HG02870 (cell line): ENCODE measurements around the gene COPS7B.
A peak's percentile ranks its signal among the peaks of the same experiment; 100 is the strongest.

Experiments used
- ATAC-seq: cut with Tn5 transposase; IDR thresholded peaks from one replicate; pipeline ENCODE4 v1.9.1; 2021; ENCODE audit warnings: mild to moderate bottlenecking, moderate library complexity; ENCODE audit not compliant: unreplicated experiment

The COPS7B gene

DNA sequence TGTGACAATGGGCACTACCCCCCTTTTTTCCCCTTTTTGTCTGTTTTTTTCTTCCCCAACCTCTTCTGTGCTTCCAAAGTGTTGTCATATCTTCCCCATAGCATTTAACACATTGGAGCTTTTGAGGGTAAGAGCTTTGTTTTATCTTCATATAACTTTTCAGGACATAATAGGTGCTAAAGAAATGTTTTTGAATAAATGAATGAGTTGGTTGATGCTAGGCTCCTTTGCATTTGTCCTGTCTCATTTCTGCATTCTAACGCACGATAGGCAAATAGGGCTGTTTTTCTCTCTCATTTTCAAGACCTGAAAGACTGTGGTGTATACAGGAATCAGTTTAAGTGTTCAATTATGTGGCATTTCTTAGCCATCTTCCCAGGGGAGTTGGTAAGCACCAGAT lies 832 bp upstream of the COPS7B start:
- no peak for ATAC-seq

DNA sequence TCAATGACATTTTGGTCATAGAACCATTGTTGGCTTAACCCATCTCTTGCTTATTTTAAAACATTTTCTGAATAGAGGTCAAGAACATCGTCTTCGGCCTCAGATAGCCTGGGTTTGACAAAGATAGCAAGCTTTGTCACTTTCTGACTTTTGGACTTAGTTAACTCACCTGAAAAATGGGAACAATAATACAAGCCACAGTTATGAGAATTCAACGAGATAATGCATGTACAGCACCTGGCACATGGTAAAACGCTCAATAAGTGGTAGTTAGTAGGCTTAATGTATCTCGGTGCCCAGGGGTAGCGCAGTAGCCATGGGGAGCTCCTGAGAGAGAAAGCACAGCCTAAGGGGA lies 446 bp upstream of the COPS7B start:
- ATAC-seq, result peak; percentile 12

DNA sequence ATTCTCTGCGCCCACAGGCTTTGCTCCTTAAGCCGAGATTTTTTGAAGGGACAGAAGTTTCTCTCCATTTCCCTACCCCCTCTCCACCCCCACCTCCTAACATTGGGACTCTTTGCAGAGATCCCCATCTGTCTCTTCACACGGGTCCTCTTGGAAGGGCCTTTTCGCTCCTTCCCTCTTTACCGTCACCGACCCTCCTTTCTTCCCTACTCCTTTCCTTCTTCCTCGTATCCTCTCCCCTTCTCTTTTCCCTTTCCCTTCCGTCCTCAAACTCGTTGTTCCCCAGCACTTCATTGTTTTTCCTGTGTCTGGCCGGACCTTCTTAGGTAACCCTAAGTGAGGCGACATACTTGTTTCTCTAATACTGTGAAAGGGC lies 660 bp downstream of the COPS7B start:
- ATAC-seq, result no peak

GRCh38 chr2:231791107-231791506 lies 4.9 kb downstream of the COPS7B start:
- ATAC-seq, result no peak

DNA sequence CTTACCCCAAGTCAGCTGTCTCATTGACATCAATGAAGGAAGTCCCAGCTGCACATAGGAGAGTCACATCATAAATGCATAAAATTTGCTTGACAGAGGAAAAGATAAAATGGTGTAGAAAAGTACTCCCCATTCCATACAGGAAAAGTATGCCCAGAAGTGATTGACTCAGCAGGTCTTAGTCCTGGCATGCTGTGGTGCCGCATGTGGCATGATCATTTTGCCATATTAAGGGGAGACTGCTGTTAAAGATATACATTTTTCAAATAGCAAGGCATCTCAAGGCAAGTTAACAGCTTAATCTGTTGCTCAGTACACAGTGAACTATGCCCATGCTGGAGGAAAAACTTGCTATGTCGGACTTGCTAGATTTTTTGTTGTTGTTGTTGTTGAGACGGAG lies 8.1 kb downstream of the COPS7B start:
- no peak for ATAC-seq

DNA sequence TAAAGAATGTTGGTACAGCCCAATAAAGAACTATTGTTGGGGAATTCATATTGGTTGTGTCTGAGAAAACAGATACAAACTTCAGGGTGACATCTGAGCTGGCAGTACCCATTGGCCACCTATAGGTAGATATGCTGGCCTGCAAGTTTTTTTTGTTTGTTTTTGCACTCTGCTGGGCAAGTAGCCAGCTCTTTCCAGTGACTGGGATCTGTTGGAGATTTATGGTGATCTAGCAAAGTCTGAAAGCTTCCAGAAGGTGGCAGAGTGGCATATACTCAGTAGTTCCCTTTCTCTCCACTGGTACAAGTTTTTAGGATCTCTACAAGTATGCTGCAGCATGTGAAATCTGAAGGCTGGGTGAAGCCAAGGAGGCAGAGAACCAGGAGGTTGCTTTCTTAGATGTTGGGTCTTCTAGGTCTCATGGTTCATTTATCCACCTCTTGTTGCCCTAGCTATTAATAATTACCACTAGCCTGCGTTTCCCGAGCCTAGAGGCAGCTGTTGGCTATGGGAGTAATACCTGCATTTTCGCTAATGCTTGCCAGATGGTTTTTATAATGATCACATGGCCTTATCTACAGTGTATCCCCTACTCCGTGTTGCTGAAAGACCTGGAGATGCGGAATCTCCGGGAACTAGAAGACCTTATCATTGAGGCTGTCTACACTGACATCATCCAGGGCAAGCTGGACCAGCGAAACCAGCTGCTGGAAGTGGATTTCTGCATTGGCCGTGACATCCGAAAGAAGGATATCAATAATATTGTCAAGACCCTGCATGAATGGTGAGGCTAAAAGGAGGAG lies 9.5 kb downstream of the COPS7B start:
- no peak for ATAC-seq

DNA sequence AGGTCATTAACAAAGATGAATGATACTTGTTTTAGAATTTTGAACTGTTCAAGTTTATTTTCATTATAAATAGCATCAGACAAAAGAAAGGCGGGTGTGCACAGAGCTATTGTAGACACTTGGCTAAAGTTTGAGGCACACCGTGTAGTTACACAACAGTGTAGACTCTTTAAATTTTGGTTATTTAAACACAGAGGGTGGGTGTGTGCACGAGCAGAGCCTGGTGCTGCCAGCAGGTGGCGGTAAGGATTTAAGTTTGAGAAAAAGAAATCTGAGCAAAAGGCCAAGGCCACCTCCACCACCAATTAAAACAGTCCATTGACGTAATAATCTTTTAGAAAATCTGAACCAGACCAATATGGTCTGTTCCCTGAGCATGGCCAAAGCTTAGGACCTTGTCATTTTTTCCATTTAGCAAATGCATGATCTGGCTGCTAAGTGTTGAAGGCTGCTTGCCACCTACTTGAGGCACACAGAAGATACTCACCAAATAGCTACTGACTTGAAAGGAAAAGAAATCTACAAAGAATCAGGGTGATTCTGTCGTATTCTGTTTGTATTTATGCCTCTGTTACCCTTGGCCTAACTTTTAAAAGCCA lies 14.3 kb downstream of the COPS7B start:
- ATAC-seq, result no peak

DNA sequence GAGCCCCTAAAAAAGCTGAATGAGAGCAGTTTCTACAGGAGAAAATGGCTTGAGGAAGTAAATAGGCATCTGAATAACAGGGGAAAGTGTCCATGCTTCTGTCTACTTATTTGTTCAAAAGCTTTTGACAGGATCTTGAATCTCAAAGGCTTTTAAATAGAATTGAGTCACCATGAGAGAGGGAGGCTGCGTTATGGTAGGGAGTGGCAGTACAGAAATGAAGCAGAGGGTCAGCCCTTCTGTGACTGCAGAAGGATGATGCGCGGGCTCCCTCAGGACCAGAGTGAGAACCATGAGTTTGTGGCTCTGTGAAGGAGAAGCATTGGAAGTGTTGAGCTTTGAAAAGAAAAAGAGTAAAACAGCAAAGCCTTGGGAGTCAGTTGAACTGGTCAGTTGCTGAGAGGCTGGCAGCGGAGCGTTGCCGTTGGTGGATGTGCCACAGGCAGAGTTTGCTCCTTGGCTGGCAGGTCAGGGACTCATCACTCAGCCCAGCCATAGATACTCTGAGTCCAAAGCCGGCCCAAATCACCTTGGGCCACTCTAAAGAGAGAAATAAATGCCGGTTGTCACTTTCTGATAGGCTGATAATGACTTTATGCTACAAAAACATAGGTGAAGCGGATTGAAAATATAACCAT lies 17.4 kb downstream of the COPS7B start:
- no peak for ATAC-seq

DNA sequence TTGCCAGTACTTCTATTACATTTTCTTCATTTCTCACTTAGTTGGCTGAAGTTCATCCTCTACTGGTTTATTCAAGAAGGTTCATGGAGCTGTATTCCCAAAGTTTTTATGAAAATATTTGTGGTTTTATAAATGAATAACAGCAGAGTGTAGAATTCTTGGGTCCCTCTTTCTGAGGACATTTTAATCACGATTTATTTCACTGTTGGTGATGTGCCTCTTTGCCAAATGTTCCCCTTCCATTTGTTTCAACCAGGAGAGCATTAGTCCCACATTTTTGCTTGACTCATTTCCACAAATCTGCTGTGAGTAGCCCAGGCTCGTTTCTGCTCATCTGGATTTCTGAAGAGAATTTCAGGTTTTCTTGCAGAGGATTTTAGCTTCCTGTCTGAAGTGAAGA lies 20.8 kb downstream of the COPS7B start:
- no peak for ATAC-seq

- no peak for ATAC-seq
Observed at GRCh38 chr2:231810905-231811304, 24.7 kb downstream of the COPS7B start.

GRCh38 chr2:231816327-231817026 lies 30.2 kb downstream of the COPS7B start:
- ATAC-seq, result no peak

DNA sequence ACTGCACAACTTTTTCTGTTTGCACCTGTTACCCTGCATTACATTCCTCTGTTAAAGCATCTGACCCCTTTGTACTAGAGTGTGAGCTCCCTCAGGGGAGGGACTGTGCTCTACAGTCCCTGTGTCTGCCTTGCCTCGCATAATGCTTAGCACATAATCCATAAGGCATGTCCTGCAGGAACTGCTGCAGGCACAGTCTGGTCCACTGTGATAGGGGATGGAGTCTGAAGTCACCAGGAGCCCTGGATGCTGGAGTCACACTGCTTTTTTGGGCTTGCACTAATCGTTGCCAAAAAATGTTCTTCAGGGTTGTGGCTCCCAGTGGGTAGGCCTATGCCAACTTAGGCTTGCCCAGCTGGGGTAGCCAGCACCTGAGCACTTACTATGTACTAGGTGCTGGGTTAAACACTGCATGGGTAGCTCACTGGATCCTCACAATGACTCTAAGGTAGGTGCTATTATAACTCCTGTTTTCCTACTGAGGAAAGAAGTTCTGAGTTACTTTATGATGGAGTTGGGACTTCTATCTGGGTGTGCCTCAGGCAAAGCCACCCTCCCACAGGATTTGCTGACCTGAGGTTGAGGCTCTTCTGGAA lies 33.3 kb downstream of the COPS7B start:
- no peak for ATAC-seq

DNA sequence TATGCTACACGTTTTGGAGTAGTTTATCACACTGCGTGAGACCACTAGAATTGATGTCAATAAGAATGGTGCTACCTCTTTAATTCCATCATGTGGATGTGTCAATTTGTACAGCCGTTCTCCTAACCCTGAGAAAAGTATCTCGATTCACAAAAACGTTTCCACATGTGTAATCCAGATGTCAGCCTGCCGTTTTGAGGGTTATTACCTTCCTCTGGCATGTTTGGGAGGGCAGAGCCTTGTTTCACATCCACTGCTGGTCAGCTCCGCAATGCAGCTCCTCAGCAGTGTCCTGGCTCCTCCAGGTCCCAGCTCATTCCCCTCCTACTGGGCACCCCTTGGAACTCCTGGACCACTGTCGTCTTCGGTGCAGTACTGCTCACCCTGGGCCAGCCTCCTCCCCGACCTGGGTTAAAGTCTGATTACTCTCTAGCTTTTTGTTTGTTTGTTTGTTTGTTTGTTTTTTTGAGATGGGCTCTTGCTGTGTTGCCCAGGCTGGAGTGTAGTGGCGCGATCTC lies 34.6 kb downstream of the COPS7B start:
- no peak for ATAC-seq

DNA sequence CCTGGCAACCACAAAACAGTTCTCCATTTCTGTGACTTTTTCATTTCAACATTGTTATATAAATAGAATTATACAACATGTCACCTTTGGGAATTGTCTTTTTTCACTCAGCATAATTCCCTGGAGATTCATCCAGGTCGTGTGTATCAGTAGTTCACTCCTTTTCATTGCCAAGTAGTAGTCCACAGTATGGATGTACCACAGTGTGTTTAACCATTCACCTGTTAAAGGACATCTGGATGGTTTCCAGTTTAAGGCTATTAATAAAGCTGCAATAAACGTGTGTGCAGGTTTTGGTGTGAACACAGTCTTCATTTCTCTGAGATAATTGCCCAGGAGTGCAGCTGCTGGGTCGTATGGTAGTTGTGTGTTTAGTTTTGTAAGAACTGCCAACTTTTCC lies 35.7 kb downstream of the COPS7B start:
- no peak for ATAC-seq

DNA sequence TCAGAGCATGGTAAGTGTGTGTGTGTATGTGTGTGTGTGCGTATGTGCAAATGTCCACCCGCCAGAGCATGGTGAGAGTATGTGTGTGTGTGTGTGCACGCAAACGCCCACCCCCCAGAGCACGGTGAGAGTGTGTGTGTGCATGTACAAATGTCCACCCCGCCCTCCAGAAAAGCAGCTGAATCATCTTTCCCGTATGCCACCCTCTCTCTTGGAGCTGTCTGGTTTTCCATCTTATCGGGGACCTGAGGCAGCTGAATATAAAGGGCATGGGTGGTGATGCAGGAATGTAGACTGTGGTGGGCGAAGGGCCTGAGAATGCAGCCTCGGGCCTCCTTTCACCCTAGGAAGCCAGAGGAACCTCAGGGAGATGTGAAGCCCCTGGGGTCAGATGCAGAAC lies 66.9 kb downstream of the COPS7B start:
- no peak for ATAC-seq

GRCh38 chr2:231854616-231855125 lies 68.4 kb downstream of the COPS7B start:
- no peak for ATAC-seq

GRCh38 chr2:231856959-231857358 lies 70.7 kb downstream of the COPS7B start:
- no peak for ATAC-seq
